DMS53 treated with DMSO at 0.1 percent for 48 hours (cell line): ENCODE measurements around the gene NEURL3.
"Not testable (repeated sequence)": the region's sequence is repeated elsewhere in the genome, so short reads cannot be mapped to it uniquely, and the experiment has no call there.

Source experiments
- DNase-seq: peaks from one replicate; lab custom pipeline; 2025; ENCODE audit not compliant: unreplicated experiment; lab: John Stamatoyannopoulos, UW

The NEURL3 gene

GRCh38 chr2:96508521-96509113, 3.5 kb upstream of the NEURL3 start:
- peak; percentile 37 for DNase-seq

- DNase-seq, result peak; percentile 67
Observed at GRCh38 chr2:96507957-96508520, 2.9 kb upstream of the NEURL3 start.

GRCh38 chr2:96506907-96507240, 1.7 kb upstream of the NEURL3 start:
- DNase-seq, result no peak

GRCh38 chr2:96506016-96506906, 1.1 kb upstream of the NEURL3 start:
- no peak for DNase-seq

- DNase-seq, result no peak
Observed at GRCh38 chr2:96503637-96504243, 1.4 kb downstream of the NEURL3 start.

GRCh38 chr2:96502891-96503636, 2.1 kb downstream of the NEURL3 start:
- DNase-seq, result no peak

GRCh38 chr2:96501886-96502810, 3.0 kb downstream of the NEURL3 start:
- no peak for DNase-seq

GRCh38 chr2:96501471-96501874, 3.7 kb downstream of the NEURL3 start:
- no peak for DNase-seq

- DNase-seq, result no peak
Observed at GRCh38 chr2:96500385-96501066, 4.6 kb downstream of the NEURL3 start.

- DNase-seq, result no peak
Observed at GRCh38 chr2:96499061-96499960, 5.8 kb downstream of the NEURL3 start.

GRCh38 chr2:96498611-96499010, 6.5 kb downstream of the NEURL3 start:
- DNase-seq, result not testable (repeated sequence)

- DNase-seq, result no peak
Observed at GRCh38 chr2:96498021-96498431, 7.1 kb downstream of the NEURL3 start.

- DNase-seq, result no peak
Observed at GRCh38 chr2:96495982-96496629, 9.1 kb downstream of the NEURL3 start.

GRCh38 chr2:96494188-96494587, 11.0 kb downstream of the NEURL3 start:
- no peak for DNase-seq

GRCh38 chr2:96493072-96493471, 12.1 kb downstream of the NEURL3 start:
- no peak for DNase-seq

- DNase-seq, result no peak
Observed at GRCh38 chr2:96491860-96492497, 13.2 kb downstream of the NEURL3 start.

- DNase-seq, result no peak
Observed at GRCh38 chr2:96489663-96490062, 15.5 kb downstream of the NEURL3 start.
